OCI-M1 (cell line): Measurements from ENCODE around the gene OR51G2.
"Not testable (repeated sequence)": the region's sequence is repeated elsewhere in the genome, so short reads cannot be mapped to it uniquely, and the experiment has no call there.

Source experiments
- DNase-seq: peaks from one replicate; lab custom pipeline; 2025; lab: John Stamatoyannopoulos, UW

Gene OR51G2

GRCh38 chr11:4919250-4919649, at the start of gene OR51G2:
Gene OR51G2 (minus strand): TSS chr11:4919350. CDS start chr11:4915663, 3,687 bp downstream.
- no peak for DNase-seq

GRCh38 chr11:4962816-4963215, 43.7 kb upstream of the OR51G2 start:
- no peak for DNase-seq

- peak; percentile 66 for DNase-seq
Measured at GRCh38 chr11:4960877-4961276, 41.7 kb upstream of the OR51G2 start.

- peak; percentile 7 for DNase-seq
Measured at GRCh38 chr11:4957396-4957795, 38.2 kb upstream of the OR51G2 start.

GRCh38 chr11:4955613-4956012, 36.5 kb upstream of the OR51G2 start, which contains the start of gene OR51A2:
Gene OR51A2 (minus strand): TSS chr11:4955713. CDS start chr11:4955713, 0 bp downstream.
- DNase-seq, result not testable (repeated sequence)

- no peak for DNase-seq
Measured at GRCh38 chr11:4947505-4947904, 28.4 kb upstream of the OR51G2 start, which contains the start of gene OR51A4. Gene OR51A4 (minus strand): TSS chr11:4947605. CDS start chr11:4947100, 505 bp downstream.

GRCh38 chr11:4936745-4937144, 17.6 kb upstream of the OR51G2 start:
- no peak for DNase-seq

- DNase-seq, result no peak
Measured at GRCh38 chr11:4932751-4933150, 13.6 kb upstream of the OR51G2 start.

GRCh38 chr11:4926608-4927007, 7.5 kb upstream of the OR51G2 start:
- no peak for DNase-seq

GRCh38 chr11:4924239-4924638, 5.1 kb upstream of the OR51G2 start, which contains the start of gene OR51G1:
Gene OR51G1 (minus strand): TSS chr11:4924339. CDS start chr11:4924339, 0 bp downstream.
- DNase-seq, result no peak

GRCh38 chr11:4922304-4922703, 3.2 kb upstream of the OR51G2 start:
- DNase-seq, result peak; percentile 23

- no peak for DNase-seq
Measured at GRCh38 chr11:4921796-4922195, 2.6 kb upstream of the OR51G2 start.

- DNase-seq, result no peak
Measured at GRCh38 chr11:4916581-4916980, 2.6 kb downstream of the OR51G2 start.

GRCh38 chr11:4903484-4903883, 15.7 kb downstream of the OR51G2 start, which contains the start of gene OR51A7:
Gene OR51A7 (plus strand): TSS chr11:4903783. CDS start chr11:4907370, 3,587 bp downstream.
- no peak for DNase-seq

GRCh38 chr11:4891996-4892640, 27.0 kb downstream of the OR51G2 start:
- peak; percentile 83 for DNase-seq

- DNase-seq, result peak; percentile 74
Measured at GRCh38 chr11:4890279-4890678, 28.9 kb downstream of the OR51G2 start.

GRCh38 chr11:4887591-4887990, 31.6 kb downstream of the OR51G2 start:
- DNase-seq, result peak; percentile 20

GRCh38 chr11:4886186-4886585, 33.0 kb downstream of the OR51G2 start:
- no peak for DNase-seq

GRCh38 chr11:4884361-4884760, 34.8 kb downstream of the OR51G2 start:
- DNase-seq, result no peak

GRCh38 chr11:4882543-4882942, 36.6 kb downstream of the OR51G2 start:
- DNase-seq, result no peak

GRCh38 chr11:4881860-4882500, 37.2 kb downstream of the OR51G2 start, which contains the start of gene OR51T1:
Gene OR51T1 (plus strand): TSS chr11:4881900. CDS start chr11:4881900, 0 bp downstream.
- DNase-seq, result peak; percentile 84

GRCh38 chr11:4881188-4881587, 38.0 kb downstream of the OR51G2 start:
- DNase-seq, result no peak

- no peak for DNase-seq
Measured at GRCh38 chr11:4865855-4866254, 53.3 kb downstream of the OR51G2 start.
